PC-3 (cell line): ENCODE measurements around the gene CHPF2. TPM values are rescaled to one million over a fixed set of nuclear protein-coding genes. Genes with fewer than 3 reads are reported as not detected.

ENCODE experiments used
- ATAC-seq: fragments of 200-7000 bp; cut with Tn5 transposase; 2 replicates; pipeline ENCODE4 v1.9.1; 2020; ENCODE audit warnings: mild to moderate bottlenecking, moderate library complexity
- Bru-seq: library from RNA; stranded (reverse); fragments of 400-500 nt; gene quantifications from one replicate; lab custom pipeline; 2021; lab: Mats Ljungman, UMichigan
- BruChase-seq, 2 experiments: library from RNA; stranded (reverse); fragments of 400-500 nt; gene quantifications; one replicate each; lab custom pipeline; 2021; lab: Mats Ljungman, UMichigan
- BruUV-seq: library from RNA; stranded (reverse); fragments of 400-500 nt; replicated peaks from 2 replicates; lab custom pipeline; 2021; lab: Mats Ljungman, UMichigan
- CTCF ChIA-PET: fragments of 300-600 bp; sonication (Branson Sonifier 250); formaldehyde crosslinking; loops from one replicate; lab custom pipeline; 2022; ENCODE audit warnings: antibody characterized with exemption; lab: Charles Lee
- POLR2A ChIA-PET: fragments of 300-600 bp; sonication (Branson Sonifier 250); formaldehyde crosslinking; loops from one replicate; lab custom pipeline; 2022; ENCODE audit warnings: antibody characterized with exemption; ENCODE audit not compliant: unreplicated experiment; lab: Charles Lee
- DNase-seq: peaks from one replicate; pipeline ENCODE4 v3.0.0-alpha.2; 2015
- H2AFZ ChIP-seq: fragments of 300-600 bp; sonication (generic); 2 replicates; pipeline ENCODE4 v1.6.0; 2016; ENCODE audit warnings: antibody characterized with exemption, low read length
- H3F3A ChIP-seq: fragments of 300-600 bp; sonication (generic); one replicate; pipeline ENCODE4 v1.6.0; 2017; ENCODE audit warnings: antibody characterized with exemption, low read length, control low read depth, mild to moderate bottlenecking; ENCODE audit not compliant: unreplicated experiment
- H3K27ac ChIP-seq: fragments of 300-600 bp; sonication (generic); 2 replicates; pipeline ENCODE4 v1.5.1; 2016; ENCODE audit warnings: mild to moderate bottlenecking, low read length
- H3K27me3 ChIP-seq: fragments of 300-600 bp; sonication (generic); 2 replicates; pipeline ENCODE4 v1.6.1; 2016; ENCODE audit warnings: low read length, mixed read lengths
- H3K36me3 ChIP-seq: fragments of 300-600 bp; sonication (generic); 2 replicates; pipeline ENCODE4 v1.6.1; 2016; ENCODE audit warnings: low read depth, mixed run types, low read length, mixed read lengths
- H3K4me1 ChIP-seq: fragments of 300-600 bp; sonication (generic); 2 replicates; pipeline ENCODE4 v1.5.1; 2016; ENCODE audit warnings: low read length; ENCODE audit not compliant: insufficient read depth
- H3K4me2 ChIP-seq: fragments of 300-600 bp; sonication (generic); 2 replicates; pipeline ENCODE4 v1.6.0; 2016; ENCODE audit warnings: low read length
- H3K4me3 ChIP-seq: fragments of 300-600 bp; sonication (generic); 2 replicates; pipeline ENCODE4 v1.5.1; 2016; ENCODE audit warnings: mild to moderate bottlenecking, low read length, mixed read lengths
- H3K79me2 ChIP-seq: fragments of 300-600 bp; sonication (generic); 2 replicates; pipeline ENCODE4 v1.6.1; 2017; ENCODE audit warnings: low read length, mixed read lengths
- H3K9ac ChIP-seq: fragments of 300-600 bp; sonication (generic); 2 replicates; pipeline ENCODE4 v1.6.0; 2016; ENCODE audit warnings: mild to moderate bottlenecking, low read length
- H3K9me2 ChIP-seq: fragments of 300-600 bp; sonication (generic); replicated peaks from 2 replicates; pipeline ENCODE4 v1.6.1; 2016; ENCODE audit warnings: mixed run types, low read length, mixed read lengths
- H3K9me3 ChIP-seq: fragments of 300-600 bp; sonication (generic); 2 replicates; pipeline ENCODE4 v1.6.1; 2016; ENCODE audit warnings: low read length, mixed read lengths
- H4K20me1 ChIP-seq: fragments of 300-600 bp; sonication (generic); 2 replicates; pipeline ENCODE4 v1.6.1; 2016; ENCODE audit warnings: low read length, mixed read lengths
- EZH2 ChIP-seq: fragments of 300-600 bp; sonication (generic); IDR thresholded peaks from one replicate; pipeline ENCODE4 v1.6.1; 2017; ENCODE audit warnings: antibody characterized with exemption, mild to moderate bottlenecking, low read length; ENCODE audit not compliant: unreplicated experiment
- EZH2phosphoT487 ChIP-seq: fragments of 300-600 bp; sonication (generic); IDR thresholded peaks from 2 replicates; pipeline ENCODE4 v1.6.1; 2018; ENCODE audit warnings: mild to moderate bottlenecking, antibody characterized with exemption, low read length, borderline replicate concordance
- intact Hi-C: fragments of 100-400 bp; cut with micrococcal nuclease; formaldehyde crosslinking; loops from 2 replicates; pipeline ENCODE4 v1.9.0; 2023
- long read RNA-seq: library from polyadenylated mRNA; unstranded; transcript quantifications from one replicate; pipeline ENCODE4 v2.0.0, GENCODE V29; 2021; ENCODE audit not compliant: unreplicated experiment
- total RNA-seq: library from RNA; depleted of rRNA; stranded (reverse); fragments of >200 nt; gene quantifications from 2 replicates; pipeline ENCODE4 v1.2.3, GENCODE V29; 2014; rRNA removed
- TF ChIP-seq, protein P1 (sequence below): fragments of 300-600 bp; sonication (generic); conservative IDR thresholded peaks from 2 replicates; pipeline ENCODE4 v1.5.1; 2017; ENCODE audit warnings: antibody characterized with exemption, low read depth, mild to moderate bottlenecking, low read length

The CHPF2 gene
- total RNA-seq (30.1 and 36.5 TPM in 2 replicates), Bru-seq, nascent RNA (percentile 91 among the genes with signal in this experiment), BruChase-seq, experiment 1, labeled RNA remaining after a 6-hour chase (percentile 98 among the genes with signal in this experiment), BruChase-seq, experiment 2, labeled RNA remaining after a 2-hour chase (percentile 98 among the genes with signal in this experiment)
- long read RNA-seq, transcript CHPF2-201 (4 exons, 3,978 nt): major isoform, 130 of 202 reads
- long read RNA-seq, partial matches to known transcripts: 40 of 202 reads
- long read RNA-seq, other reads (novel, unspliced or antisense): 32 of 202 reads

DNA sequence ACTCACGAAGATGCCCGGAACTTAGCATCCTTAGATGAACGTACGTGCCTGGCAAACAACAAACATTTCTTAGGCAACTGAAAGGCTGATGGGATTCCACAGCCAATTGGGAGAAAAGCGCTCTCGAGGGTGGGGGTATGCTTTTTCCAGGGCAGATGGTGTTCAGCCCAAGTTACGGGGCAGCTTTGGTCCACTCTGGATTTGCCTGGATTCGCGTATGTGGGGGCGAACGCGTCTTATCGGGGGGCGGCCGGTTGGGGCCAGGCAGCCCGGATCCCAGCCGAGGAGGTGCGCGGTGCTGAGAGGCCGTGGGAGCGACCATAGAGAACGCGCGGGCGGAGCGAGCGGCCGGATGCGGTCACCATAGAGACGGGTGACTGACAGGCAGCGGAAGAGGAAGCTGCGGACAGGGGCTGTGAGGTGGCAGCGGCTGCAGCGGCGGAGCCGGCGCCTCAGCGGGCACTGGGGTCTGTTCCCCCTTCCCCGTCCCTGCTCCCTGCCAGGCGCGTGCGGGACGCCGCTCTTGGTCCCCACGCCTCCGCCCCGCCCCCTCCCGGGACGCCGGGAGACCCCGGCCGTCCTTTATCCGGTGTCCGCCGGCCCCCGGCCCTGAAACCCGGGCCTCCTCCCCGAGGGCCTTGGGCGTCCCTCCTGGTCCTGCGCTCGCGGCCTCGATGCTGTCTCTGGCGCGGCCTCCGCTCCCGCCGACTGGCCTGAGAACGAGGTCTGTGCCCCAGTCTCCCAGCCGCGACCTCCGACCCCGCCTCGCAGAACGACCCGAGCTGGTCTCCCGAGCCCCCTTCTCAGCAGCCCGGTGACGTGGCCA, at the start of gene CHPF2:
Gene CHPF2 (plus strand): TSS at position 393 of the 826 bp plus-strand sequence. CDS start 1,529 bp downstream, outside the sequence.
- Histone ChIP-seq H3K4me2 (peak within 1 kb of the TSS; percentile 91), H3K4me3 (peak within 1 kb of the TSS; percentile 89), H3K9me2 (no peaks in the 10 kb centered on the region), H3K36me3 (peaks cover 14% of the 10 kb centered on the region), H3K79me2 (peaks cover 47% of the 10 kb centered on the region), H3K9ac (peak within 1 kb of the TSS; percentile 97), H3K4me1 (peaks cover 34% of the 10 kb centered on the region), H4K20me1 (no peaks in the 10 kb centered on the region), H3K27ac (peak within 1 kb of the TSS; percentile 75), H3K27me3 (no peaks in the 10 kb centered on the region), H2AFZ (peak within 1 kb of the TSS; percentile 94), H3F3A (no peaks in the 10 kb centered on the region), H3K9me3 (no peaks in the 10 kb centered on the region)
- ChIA-PET CTCF (no interaction called here), POLR2A (interaction anchor here (0.6 to 1.0 kb wide), 2 partner anchors 75 to 169 kb away, joined by 4 to 5 read pairs; no protein-coding TSS in a partner anchor)
- TF ChIP-seq EZH2 (no peak), EZH2phosphoT487 (no peak)
- TF ChIP-seq, protein P1, sequence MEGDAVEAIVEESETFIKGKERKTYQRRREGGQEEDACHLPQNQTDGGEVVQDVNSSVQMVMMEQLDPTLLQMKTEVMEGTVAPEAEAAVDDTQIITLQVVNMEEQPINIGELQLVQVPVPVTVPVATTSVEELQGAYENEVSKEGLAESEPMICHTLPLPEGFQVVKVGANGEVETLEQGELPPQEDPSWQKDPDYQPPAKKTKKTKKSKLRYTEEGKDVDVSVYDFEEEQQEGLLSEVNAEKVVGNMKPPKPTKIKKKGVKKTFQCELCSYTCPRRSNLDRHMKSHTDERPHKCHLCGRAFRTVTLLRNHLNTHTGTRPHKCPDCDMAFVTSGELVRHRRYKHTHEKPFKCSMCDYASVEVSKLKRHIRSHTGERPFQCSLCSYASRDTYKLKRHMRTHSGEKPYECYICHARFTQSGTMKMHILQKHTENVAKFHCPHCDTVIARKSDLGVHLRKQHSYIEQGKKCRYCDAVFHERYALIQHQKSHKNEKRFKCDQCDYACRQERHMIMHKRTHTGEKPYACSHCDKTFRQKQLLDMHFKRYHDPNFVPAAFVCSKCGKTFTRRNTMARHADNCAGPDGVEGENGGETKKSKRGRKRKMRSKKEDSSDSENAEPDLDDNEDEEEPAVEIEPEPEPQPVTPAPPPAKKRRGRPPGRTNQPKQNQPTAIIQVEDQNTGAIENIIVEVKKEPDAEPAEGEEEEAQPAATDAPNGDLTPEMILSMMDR: no peak
- BruUV-seq: no TSS peak
- intact Hi-C loops: no loop called here
- DNase-seq (peak; percentile 81), ATAC-seq (peak; percentile 90)

DNA sequence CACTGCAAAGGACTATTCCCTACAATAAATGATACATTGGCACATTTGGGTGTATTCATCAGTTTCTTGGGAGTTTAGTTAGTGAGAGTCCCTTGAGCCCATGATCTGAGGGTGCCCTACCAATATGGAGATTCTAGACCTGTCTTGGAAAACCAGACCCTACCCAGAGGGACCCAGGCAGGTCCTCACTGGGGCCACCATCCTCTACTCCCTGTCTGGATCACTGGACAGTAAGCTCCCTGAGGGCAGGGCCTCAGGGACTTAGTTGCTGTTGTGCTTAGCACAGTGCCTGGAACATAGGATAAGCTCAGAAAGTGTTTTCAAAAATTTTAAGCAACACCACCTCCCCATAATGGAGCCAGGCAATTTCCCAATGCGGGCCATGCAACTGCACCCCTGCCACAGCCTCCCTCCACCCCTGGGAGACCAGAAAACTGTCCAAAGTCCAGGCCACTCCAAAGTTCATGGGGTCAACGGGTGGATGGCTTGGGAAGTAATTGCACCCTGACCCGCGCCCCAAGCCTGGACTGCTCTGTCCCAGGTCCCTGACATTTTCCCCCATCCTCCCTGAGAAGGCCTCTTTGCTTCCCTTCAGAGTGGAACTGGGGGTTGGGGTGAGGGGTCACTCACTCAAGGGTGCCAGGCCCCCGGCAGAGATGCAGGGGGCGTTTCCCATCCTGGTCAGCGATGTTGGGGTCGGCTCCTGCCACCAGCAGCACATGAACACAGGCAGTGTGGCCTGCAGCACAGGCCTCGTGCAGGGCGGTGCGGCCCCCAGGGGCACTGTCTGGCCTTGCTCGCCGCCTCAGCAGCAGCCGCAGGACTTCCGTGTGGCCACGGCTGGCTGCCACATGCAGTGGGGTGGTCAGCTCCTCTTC, 46.3 kb upstream of the CHPF2 start:
- Histone ChIP-seq H3K9me2 (no peaks in the 10 kb centered on the region), H3K9ac (no peak overlapping the region), H3K9me3 (no peaks in the 10 kb centered on the region), H3K27me3 (peaks cover 35% of the 10 kb centered on the region), H3K27ac (no peak overlapping the region), H3K79me2 (no peaks in the 10 kb centered on the region), H2AFZ (no peak overlapping the region), H3K4me3 (no peak overlapping the region), H3F3A (no peaks in the 10 kb centered on the region), H3K36me3 (no peaks in the 10 kb centered on the region), H4K20me1 (no peaks in the 10 kb centered on the region), H3K4me1 (no peaks in the 10 kb centered on the region), H3K4me2 (no peak overlapping the region)
- no TSS peak for BruUV-seq
- no peak for DNase-seq
- intact Hi-C loops: no loop called here
- TF ChIP-seq, protein P1: no peak
- no peak for TF ChIP-seq EZH2phosphoT487
- TF ChIP-seq EZH2: no peak
- ATAC-seq: no peak
- CTCF ChIA-PET: no interaction called here
- POLR2A ChIA-PET: no interaction called here
